ENCODE data around the gene A2ML1.
"Not testable (repeated sequence)": the region's sequence is repeated elsewhere in the genome, so short reads cannot be mapped to it uniquely, and the experiment has no call there.

A2ML1 gene

GRCh38 chr12:8822298-8822697 lies at the start of gene A2ML1:
Gene A2ML1, plus strand, starts transcription at chr12:8822621. Its CDS starts 31 bp downstream, at chr12:8822652.
- no peak for DNase-seq (ENCODE audit: low read depth)

GRCh38 chr12:8773461-8773860 lies 49.0 kb upstream of the A2ML1 start:
- no peak for DNase-seq (ENCODE audit: low read depth)

- no peak for DNase-seq (ENCODE audit: low read depth)
Observed at GRCh38 chr12:8779281-8779680, 43.1 kb upstream of the A2ML1 start.

- DNase-seq (ENCODE audit: low read depth) = no peak
Observed at GRCh38 chr12:8779862-8780261, 42.6 kb upstream of the A2ML1 start.

- DNase-seq (ENCODE audit: low read depth) = peak; percentile 9
Observed at GRCh38 chr12:8780389-8780788, 42.0 kb upstream of the A2ML1 start.

- no peak for DNase-seq (ENCODE audit: low read depth)
Observed at GRCh38 chr12:8781381-8782127, 40.9 kb upstream of the A2ML1 start.

- DNase-seq (ENCODE audit: low read depth) = no peak
Observed at GRCh38 chr12:8784290-8784888, 38.0 kb upstream of the A2ML1 start.

GRCh38 chr12:8785499-8785898 lies 36.9 kb upstream of the A2ML1 start:
- DNase-seq (ENCODE audit: low read depth) = no peak

GRCh38 chr12:8787206-8787605 lies 35.2 kb upstream of the A2ML1 start:
- not testable (repeated sequence) for DNase-seq (ENCODE audit: low read depth)

GRCh38 chr12:8788706-8789105 lies 33.7 kb upstream of the A2ML1 start:
- not testable (repeated sequence) for DNase-seq (ENCODE audit: low read depth)

- DNase-seq (ENCODE audit: low read depth) = not testable (repeated sequence)
Observed at GRCh38 chr12:8789341-8790013, 32.9 kb upstream of the A2ML1 start.

- DNase-seq (ENCODE audit: low read depth) = not testable (repeated sequence)
Observed at GRCh38 chr12:8793226-8793625, 29.2 kb upstream of the A2ML1 start.

- DNase-seq (ENCODE audit: low read depth) = not testable (repeated sequence)
Observed at GRCh38 chr12:8794611-8795010, 27.8 kb upstream of the A2ML1 start.

GRCh38 chr12:8796831-8797626 lies 25.4 kb upstream of the A2ML1 start:
- no peak for DNase-seq (ENCODE audit: low read depth)

- not testable (repeated sequence) for DNase-seq (ENCODE audit: low read depth)
Observed at GRCh38 chr12:8801213-8801612, 21.2 kb upstream of the A2ML1 start.

GRCh38 chr12:8804833-8805232 lies 17.6 kb upstream of the A2ML1 start:
- not testable (repeated sequence) for DNase-seq (ENCODE audit: low read depth)

- DNase-seq (ENCODE audit: low read depth) = not testable (repeated sequence)
Observed at GRCh38 chr12:8805487-8805886, 16.9 kb upstream of the A2ML1 start.

- DNase-seq (ENCODE audit: low read depth) = not testable (repeated sequence)
Observed at GRCh38 chr12:8807084-8807483, 15.3 kb upstream of the A2ML1 start.

- not testable (repeated sequence) for DNase-seq (ENCODE audit: low read depth)
Observed at GRCh38 chr12:8810112-8810511, 12.3 kb upstream of the A2ML1 start.

GRCh38 chr12:8813572-8814357 lies 8.7 kb upstream of the A2ML1 start:
- no peak for DNase-seq (ENCODE audit: low read depth)

- no peak for DNase-seq (ENCODE audit: low read depth)
Observed at GRCh38 chr12:8816448-8817050, 5.9 kb upstream of the A2ML1 start.

Measured in GM04504 (cell line).